Endothelial cell of umbilical vein (primary cell): ENCODE results near the gene LALBA.

Experiments used
- EZH2 ChIP-seq: IDR thresholded peaks from 2 replicates; pipeline ENCODE4 v1.6.1; 2012; ENCODE audit warnings: borderline replicate concordance, low read depth, mild to moderate bottlenecking, moderate library complexity, low read length, inconsistent platforms; ENCODE audit not compliant: severe bottlenecking
- GATA2 ChIP-seq: IDR thresholded peaks from 2 replicates; pipeline ENCODE4 v1.7.0; 2011; ENCODE audit warnings: low read depth, mild to moderate bottlenecking, moderate library complexity, mixed read lengths, low read length; ENCODE audit not compliant: insufficient read length, insufficient read depth
- JUN ChIP-seq: IDR thresholded peaks from 2 replicates; pipeline ENCODE4 v1.6.1; 2011; ENCODE audit warnings: borderline replicate concordance, low read depth; ENCODE audit not compliant: insufficient read length, insufficient read depth
- MYC ChIP-seq: IDR thresholded peaks from one replicate; pipeline ENCODE4 v1.6.1; 2011; ENCODE audit warnings: mild to moderate bottlenecking, low read depth, low read length
- POLR2A ChIP-seq: IDR thresholded peaks from 2 replicates; pipeline ENCODE4 v1.6.1; 2012; ENCODE audit warnings: low read depth, mild to moderate bottlenecking, control low read depth, low read length
- POLR2AphosphoS5 ChIP-seq: IDR thresholded peaks from 2 replicates; pipeline ENCODE4 v1.6.1; 2012; ENCODE audit warnings: low read depth, mild to moderate bottlenecking, control low read depth, low read length, moderate library complexity; ENCODE audit not compliant: insufficient read depth
- TF ChIP-seq, protein P1 (sequence below), 2 donors: IDR thresholded peaks; 1 replicate in 1 of 2; 2 replicates in 1 of 2; pipeline ENCODE4 v1.5.1; 2011; ENCODE audit warnings: low read length in 2 of 2, mild to moderate bottlenecking in 2 of 2, moderate library complexity in 2 of 2, control low read depth in 1 of 2, inconsistent platforms in 1 of 2, low read depth in 1 of 2; ENCODE audit not compliant: insufficient read depth in 1 of 2; ENCODE audit errors: extremely low read depth in 1 of 2
- TF ChIP-seq, protein P2 (sequence below): IDR thresholded peaks from 2 replicates; pipeline ENCODE4 v1.6.1; 2011; ENCODE audit not compliant: insufficient read depth, insufficient read length

DNA sequence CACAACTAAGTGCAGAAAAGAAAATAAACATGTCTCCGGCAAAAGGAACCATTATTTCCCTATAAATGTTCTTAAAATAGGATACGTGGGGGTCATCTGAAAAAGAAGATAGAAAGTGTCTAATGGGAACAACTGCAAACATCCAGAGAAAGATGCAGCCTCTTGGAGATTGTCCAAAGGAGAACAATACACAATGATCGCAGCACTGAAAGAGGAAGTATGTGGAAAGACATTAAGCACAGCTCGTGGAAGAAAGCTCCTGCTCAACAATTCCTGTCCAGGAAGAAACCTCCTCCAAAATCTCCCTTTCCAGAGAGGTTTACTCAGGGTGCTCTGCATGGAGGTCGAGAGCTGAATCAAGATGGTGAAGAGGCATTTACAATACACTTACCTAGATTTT lies 2.5 kb upstream of the LALBA start:
- TF ChIP-seq POLR2A (no peak), EZH2 (no peak), MYC (no peak), JUN (no peak), GATA2 (no peak), POLR2AphosphoS5 (no peak)
- TF ChIP-seq, protein P1, sequence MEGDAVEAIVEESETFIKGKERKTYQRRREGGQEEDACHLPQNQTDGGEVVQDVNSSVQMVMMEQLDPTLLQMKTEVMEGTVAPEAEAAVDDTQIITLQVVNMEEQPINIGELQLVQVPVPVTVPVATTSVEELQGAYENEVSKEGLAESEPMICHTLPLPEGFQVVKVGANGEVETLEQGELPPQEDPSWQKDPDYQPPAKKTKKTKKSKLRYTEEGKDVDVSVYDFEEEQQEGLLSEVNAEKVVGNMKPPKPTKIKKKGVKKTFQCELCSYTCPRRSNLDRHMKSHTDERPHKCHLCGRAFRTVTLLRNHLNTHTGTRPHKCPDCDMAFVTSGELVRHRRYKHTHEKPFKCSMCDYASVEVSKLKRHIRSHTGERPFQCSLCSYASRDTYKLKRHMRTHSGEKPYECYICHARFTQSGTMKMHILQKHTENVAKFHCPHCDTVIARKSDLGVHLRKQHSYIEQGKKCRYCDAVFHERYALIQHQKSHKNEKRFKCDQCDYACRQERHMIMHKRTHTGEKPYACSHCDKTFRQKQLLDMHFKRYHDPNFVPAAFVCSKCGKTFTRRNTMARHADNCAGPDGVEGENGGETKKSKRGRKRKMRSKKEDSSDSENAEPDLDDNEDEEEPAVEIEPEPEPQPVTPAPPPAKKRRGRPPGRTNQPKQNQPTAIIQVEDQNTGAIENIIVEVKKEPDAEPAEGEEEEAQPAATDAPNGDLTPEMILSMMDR (IDR thresholded peaks at IDR 0.05; ENCODE audit: extremely low read depth in 1 of 2, insufficient read depth in 1 of 2, low read depth in 1 of 2, low read length in 2 of 2), result no peak
- TF ChIP-seq, protein P2, sequence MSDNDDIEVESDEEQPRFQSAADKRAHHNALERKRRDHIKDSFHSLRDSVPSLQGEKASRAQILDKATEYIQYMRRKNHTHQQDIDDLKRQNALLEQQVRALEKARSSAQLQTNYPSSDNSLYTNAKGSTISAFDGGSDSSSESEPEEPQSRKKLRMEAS, result no peak
